GM20000 (cell line): ENCODE results near the gene STRIP1.

Experiments
- DNase-seq: peaks from one replicate; pipeline ENCODE4 v3.0.0; 2012; ENCODE audit warnings: low spot score
- TF ChIP-seq, protein P1 (sequence below): IDR thresholded peaks from 2 replicates; pipeline ENCODE4 v1.5.1; 2012; ENCODE audit warnings: mild to moderate bottlenecking, control low read depth; ENCODE audit errors: extremely low read depth, missing control alignments

Gene STRIP1

DNA sequence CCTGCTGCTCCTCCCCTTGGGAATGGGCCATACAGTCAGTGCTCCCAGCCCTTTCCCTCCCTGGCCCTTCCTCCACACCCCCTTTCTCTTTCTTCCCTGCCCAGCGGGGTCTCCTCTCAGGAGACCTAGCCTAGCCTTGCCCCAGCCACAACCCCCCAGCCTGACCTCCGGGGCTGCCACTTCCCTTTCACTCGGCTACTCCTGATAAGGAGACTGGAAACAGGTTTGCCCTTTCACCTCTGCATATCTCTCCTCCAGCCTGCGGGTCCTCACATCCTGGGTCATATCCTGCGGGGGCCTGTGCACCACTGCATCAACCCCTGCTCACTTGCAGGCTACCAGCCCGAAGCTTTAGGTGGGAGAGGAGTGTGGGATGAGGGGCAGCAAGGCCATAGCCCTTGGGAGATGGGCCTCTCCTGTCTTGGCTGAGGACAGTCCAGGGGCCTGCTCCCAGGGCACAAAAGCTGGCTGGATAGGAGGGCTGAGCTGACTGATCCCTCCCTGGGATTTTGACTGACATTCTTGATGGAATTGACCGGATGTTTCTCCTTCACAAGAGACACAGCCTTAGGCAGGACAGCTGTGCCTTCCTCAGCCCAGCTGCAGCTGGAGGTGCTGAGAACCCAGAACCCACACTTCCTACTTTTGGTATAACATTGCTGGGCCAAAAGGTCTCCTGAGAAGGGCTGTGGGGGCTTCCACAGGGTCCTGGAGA is 55.3 kb downstream of the STRIP1 start:
- TF ChIP-seq, protein P1, sequence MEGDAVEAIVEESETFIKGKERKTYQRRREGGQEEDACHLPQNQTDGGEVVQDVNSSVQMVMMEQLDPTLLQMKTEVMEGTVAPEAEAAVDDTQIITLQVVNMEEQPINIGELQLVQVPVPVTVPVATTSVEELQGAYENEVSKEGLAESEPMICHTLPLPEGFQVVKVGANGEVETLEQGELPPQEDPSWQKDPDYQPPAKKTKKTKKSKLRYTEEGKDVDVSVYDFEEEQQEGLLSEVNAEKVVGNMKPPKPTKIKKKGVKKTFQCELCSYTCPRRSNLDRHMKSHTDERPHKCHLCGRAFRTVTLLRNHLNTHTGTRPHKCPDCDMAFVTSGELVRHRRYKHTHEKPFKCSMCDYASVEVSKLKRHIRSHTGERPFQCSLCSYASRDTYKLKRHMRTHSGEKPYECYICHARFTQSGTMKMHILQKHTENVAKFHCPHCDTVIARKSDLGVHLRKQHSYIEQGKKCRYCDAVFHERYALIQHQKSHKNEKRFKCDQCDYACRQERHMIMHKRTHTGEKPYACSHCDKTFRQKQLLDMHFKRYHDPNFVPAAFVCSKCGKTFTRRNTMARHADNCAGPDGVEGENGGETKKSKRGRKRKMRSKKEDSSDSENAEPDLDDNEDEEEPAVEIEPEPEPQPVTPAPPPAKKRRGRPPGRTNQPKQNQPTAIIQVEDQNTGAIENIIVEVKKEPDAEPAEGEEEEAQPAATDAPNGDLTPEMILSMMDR, result no peak
- DNase-seq, result no peak

DNA sequence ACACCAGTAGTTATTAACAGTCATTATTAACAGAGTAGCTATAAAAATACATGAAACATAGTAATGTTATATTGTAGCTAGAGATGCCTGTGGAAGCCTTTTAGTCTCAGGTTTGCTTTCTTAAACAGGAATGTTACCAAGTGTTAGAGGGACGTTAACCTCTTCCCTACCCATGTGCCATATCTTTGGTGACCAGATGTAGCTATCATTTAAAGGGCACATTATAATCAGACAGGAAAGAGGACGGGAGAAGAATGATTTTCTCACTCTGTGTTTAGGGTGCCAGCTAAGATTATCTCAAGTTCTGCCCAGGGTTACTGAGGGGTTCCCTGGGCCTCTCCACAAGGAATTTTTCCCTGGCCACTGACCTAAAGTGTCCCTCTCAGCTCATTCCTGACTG is 57.0 kb downstream of the STRIP1 start:
- TF ChIP-seq, protein P1, result no peak
- DNase-seq, result no peak

- TF ChIP-seq, protein P1, result no peak
Observed at GRCh38 chr1:110091791-110092190, 57.4 kb downstream of the STRIP1 start.

DNA sequence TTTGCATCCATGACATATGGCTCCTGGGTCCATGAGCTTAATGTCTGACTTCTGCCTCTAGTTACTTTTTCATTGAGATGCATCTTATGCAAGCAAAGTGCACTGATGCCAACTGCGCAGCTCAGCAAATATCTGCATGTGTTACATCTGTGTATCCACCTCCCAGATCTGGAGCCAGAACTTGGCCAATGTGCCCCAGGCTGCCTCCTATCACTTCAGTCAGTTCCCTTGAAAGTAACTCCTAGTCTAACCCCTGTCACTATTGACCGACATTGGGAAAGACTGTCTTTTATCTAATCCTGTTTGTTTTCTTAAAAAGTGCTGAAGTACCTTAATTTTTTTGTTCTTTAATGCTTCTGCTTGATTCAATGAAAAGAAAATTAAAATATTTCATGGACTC is 58.6 kb downstream of the STRIP1 start:
- DNase-seq, result no peak
- TF ChIP-seq, protein P1, result no peak

More at GRCh38 chr1:110091791-110092190, 57.4 kb downstream of the STRIP1 start:
- DNase-seq, result no peak

- TF ChIP-seq, protein P1, result no peak
Observed at GRCh38 chr1:110094931-110095654, 60.7 kb downstream of the STRIP1 start.

GRCh38 chr1:110097507-110098221 is 63.2 kb downstream of the STRIP1 start:
- no peak for DNase-seq
- TF ChIP-seq, protein P1, result no peak

More at GRCh38 chr1:110094931-110095654, 60.7 kb downstream of the STRIP1 start:
- no peak for DNase-seq
